K562 (cell line): Measurements from ENCODE around the gene SPRR2A. TPM values are rescaled to one million over a fixed set of nuclear protein-coding genes. Genes with fewer than 3 reads are reported as not detected.

Experiments
- ATAC-seq: fragments of 200-7000 bp; cut with Tn5 transposase; 3 replicates; pipeline ENCODE4 v1.9.1; 2020; ENCODE audit warnings: moderate library complexity
- BruUV-seq: library from RNA; stranded (reverse); fragments of 400-500 nt; replicated peaks from 2 replicates; lab custom pipeline; 2021; lab: Mats Ljungman, UMichigan
- CTCF ChIA-PET: fragments of 300-600 bp; formaldehyde crosslinking; extraction: SDS; loops from one replicate; lab custom pipeline; 2021; ENCODE audit warnings: low intra/inter-chr PET ratio; lab: Yijun Ruan, JAX
- POLR2A ChIA-PET: fragments of 300-600, 350-650 bp; sonication (Branson Sonifier 250); formaldehyde crosslinking; extraction: SDS; loops from one replicate; lab custom pipeline; 2021; ENCODE audit warnings: antibody characterized with exemption, inconsistent platforms; lab: Yijun Ruan, JAX
- DNase-seq, 4 experiments: peaks; one replicate each; pipeline versions ENCODE4 v3.0.0 to v3.0.0-alpha.2; 2011 to 2018; ENCODE audit warnings: low spot score in 3 of 4, mixed read lengths in 3 of 4; ENCODE audit errors: extremely low read depth in 1 of 4
- FAIRE-seq: peaks from 2 replicates; lab custom pipeline; 2011; peaks lifted over from hg19 to GRCh38; lab: Jason Lieb, UNC
- H2AFZ ChIP-seq: 2 replicates; pipeline ENCODE4 v1.6.0; 2011; ENCODE audit warnings: low read depth, low read length, control low read depth, inconsistent platforms
- H3K27ac ChIP-seq: fragments of 200-600 bp; 3 replicates; pipeline ENCODE4 v1.8.0; 2011; ENCODE audit warnings: low read depth, mild to moderate bottlenecking, control low read depth, inconsistent platforms, low read length, moderate library complexity, mixed read lengths; ENCODE audit errors: extremely low read depth
- H3K27me3 ChIP-seq, 2 experiments: fragments of 300-600 bp in 1 of 2; 2 replicates in 1 of 2; 3 replicates in 1 of 2; pipeline versions ENCODE4 v1.6.0 to v1.8.0; 2011; ENCODE audit warnings: inconsistent platforms in 2 of 2, low read length in 2 of 2, mild to moderate bottlenecking in 1 of 2, mixed read lengths in 1 of 2, moderate library complexity in 1 of 2; ENCODE audit not compliant: control insufficient read depth in 2 of 2, insufficient read depth in 2 of 2
- H3K36me3 ChIP-seq: fragments of 300-600 bp; 3 replicates; pipeline ENCODE4 v1.8.0; 2011; ENCODE audit warnings: mild to moderate bottlenecking, low read length, inconsistent platforms; ENCODE audit not compliant: control insufficient read depth, insufficient read depth
- H3K4me1 ChIP-seq, 2 experiments: fragments of 200-600 bp in 1 of 2; replicated peaks in 1 of 2; 2 replicates in 1 of 2; 3 replicates in 1 of 2; pipeline versions ENCODE4 v1.5.1 to v1.8.0; 2011; ENCODE audit warnings: inconsistent platforms in 2 of 2, low read length in 2 of 2, mild to moderate bottlenecking in 1 of 2, mixed read lengths in 1 of 2, moderate library complexity in 1 of 2; ENCODE audit not compliant: control insufficient read depth in 2 of 2, insufficient read depth in 2 of 2
- H3K4me2 ChIP-seq: 2 replicates; pipeline ENCODE4 v1.6.1; 2011; ENCODE audit warnings: low read length, control low read depth, inconsistent platforms, mixed read lengths; ENCODE audit not compliant: insufficient read depth
- H3K4me3 ChIP-seq: fragments of 200-600 bp; sonication (generic), shearing (Covaris generic); 2 replicates; pipeline ENCODE4 v1.5.1; 2016; ENCODE audit warnings: control low read depth, inconsistent platforms
- H3K79me2 ChIP-seq: fragments of 200-600 bp; 3 replicates; pipeline ENCODE4 v1.8.0; 2011; ENCODE audit warnings: low read length, inconsistent platforms; ENCODE audit not compliant: control insufficient read depth, insufficient read depth
- H3K9ac ChIP-seq, 2 experiments: 2 replicates each; pipeline versions ENCODE4 v1.6.0 to v1.6.1; 2011; ENCODE audit warnings: low read depth in 2 of 2, low read length in 2 of 2, control low read depth in 1 of 2, inconsistent platforms in 1 of 2, mild to moderate bottlenecking in 1 of 2, mixed read lengths in 1 of 2; ENCODE audit not compliant: insufficient read depth in 1 of 2
- H3K9me1 ChIP-seq: one replicate; pipeline ENCODE4 v1.6.0; 2011; ENCODE audit warnings: inconsistent platforms, mild to moderate bottlenecking, low read length, moderate library complexity; ENCODE audit not compliant: control insufficient read depth, insufficient read depth
- H3K9me3 ChIP-seq: replicated peaks from 2 replicates; pipeline ENCODE4 v1.5.1; 2011; ENCODE audit warnings: low read depth, low read length, inconsistent platforms; ENCODE audit not compliant: control insufficient read depth, insufficient read depth
- H4K20me1 ChIP-seq: replicated peaks from 2 replicates; pipeline ENCODE4 v1.6.1; 2011; ENCODE audit warnings: low read length, inconsistent platforms, mixed read lengths; ENCODE audit not compliant: control insufficient read depth, insufficient read depth
- BRD4 ChIP-seq: fragments of 200-600 bp; sonication (generic); IDR thresholded peaks from 2 replicates; pipeline ENCODE4 v1.6.1; 2017; ENCODE audit warnings: inconsistent platforms
- CCNT2 ChIP-seq: IDR thresholded peaks from 2 replicates; pipeline ENCODE4 v1.6.1; 2011; ENCODE audit warnings: borderline replicate concordance, low read depth, mild to moderate bottlenecking, moderate library complexity, mixed read lengths, low read length; ENCODE audit not compliant: insufficient read length; ENCODE audit errors: extremely low read depth
- ESRRA ChIP-seq: fragments of 450-650 bp; IDR thresholded peaks from 2 replicates; pipeline ENCODE4 v1.6.1; 2014; ENCODE audit warnings: low read depth, mild to moderate bottlenecking, moderate library complexity, borderline replicate concordance
- EWSR1 ChIP-seq: fragments of 450-650 bp; IDR thresholded peaks from 2 replicates; pipeline ENCODE4 v1.6.1; 2018; ENCODE audit warnings: borderline replicate concordance, mild to moderate bottlenecking, low read depth, moderate library complexity; ENCODE audit not compliant: partially characterized antibody
- L3MBTL2 ChIP-seq: fragments of 450-650 bp; IDR thresholded peaks from 2 replicates; pipeline ENCODE4 v1.6.1; 2016; ENCODE audit warnings: mild to moderate bottlenecking, moderate library complexity
- NCOA6 ChIP-seq: fragments of 450-650 bp; IDR thresholded peaks from 2 replicates; pipeline ENCODE4 v1.6.1; 2017; ENCODE audit warnings: mild to moderate bottlenecking
- ZNF174 ChIP-seq: fragments of 250-450 bp; sonication (Bioruptor Pico); IDR thresholded peaks from 2 replicates; pipeline ENCODE4 v1.4.0; 2020; ENCODE audit warnings: mild to moderate bottlenecking
- ZNF668 ChIP-seq: fragments of 250-450 bp; sonication (Bioruptor Pico); IDR thresholded peaks from 2 replicates; pipeline ENCODE4 v1.8.0; 2022; ENCODE audit warnings: mild to moderate bottlenecking, inconsistent platforms
- in situ Hi-C: fragments of 300-500 bp; cut with MboI; formaldehyde crosslinking; loops from 4 replicates; pipeline ENCODE4 v1.15.0; 2018; ENCODE audit warnings: inconsistent platforms, mixed read lengths
- intact Hi-C: fragments of 100-400 bp; cut with micrococcal nuclease; formaldehyde crosslinking; loops from 2 replicates; pipeline ENCODE4 v1.14.2; 2022
- polyA plus RNA-seq, 8 experiments: library from polyadenylated mRNA; depleted of rRNA in 4 of 8; stranded (reverse) in 5 of 8; unstranded in 3 of 8; fragments of >200 nt; fragmentation: Nextera tagmentation in 2 of 8; fragmentation: Illumina TruSeq in 1 of 8; extraction: Ambion mirVana in 2 of 8; extraction: Trizol in 1 of 8; gene quantifications; 2 replicates each; pipeline versions ENCODE4 v1.2.1 to v1.2.3, GENCODE V29; 2011 to 2014; ENCODE audit warnings: inconsistent platforms in 1 of 8, missing spikeins in 1 of 8
- total RNA-seq, 7 experiments: library from RNA; depleted of rRNA in 6 of 7; stranded (reverse); fragments of >200 nt in 6 of 7; fragmentation: Illumina TruSeq in 2 of 7; extraction: Trizol in 2 of 7; gene quantifications; 2 replicates each; pipeline versions ENCODE4 v1.2.1 to v1.2.3, GENCODE V29; 2011 to 2021; ENCODE audit warnings: low replicate concordance in 1 of 7
- TF ChIP-seq, protein P1 (sequence below): sonication (generic); formaldehyde crosslinking; IDR thresholded peaks from 2 replicates; pipeline ENCODE4 v1.8.0; 2022; ENCODE audit warnings: mild to moderate bottlenecking, missing genetic modification reagents
- TF ChIP-seq, protein P2 (sequence below): fragments of 450-650 bp; IDR thresholded peaks from 2 replicates; pipeline ENCODE4 v1.6.1; 2016; ENCODE audit warnings: borderline replicate concordance
- TF ChIP-seq, protein P3 (sequence below): fragments of 450-650 bp; formaldehyde crosslinking; IDR thresholded peaks from 2 replicates; pipeline ENCODE4 v1.4.0; 2020; ENCODE audit warnings: mild to moderate bottlenecking

Gene SPRR2A
- total and polyA plus RNA-seq, 9 of the 15 experiments (the other 6 are each of a cell fraction or from before 2014, with no cell fraction given): 0.17 TPM; not detected in 8

DNA sequence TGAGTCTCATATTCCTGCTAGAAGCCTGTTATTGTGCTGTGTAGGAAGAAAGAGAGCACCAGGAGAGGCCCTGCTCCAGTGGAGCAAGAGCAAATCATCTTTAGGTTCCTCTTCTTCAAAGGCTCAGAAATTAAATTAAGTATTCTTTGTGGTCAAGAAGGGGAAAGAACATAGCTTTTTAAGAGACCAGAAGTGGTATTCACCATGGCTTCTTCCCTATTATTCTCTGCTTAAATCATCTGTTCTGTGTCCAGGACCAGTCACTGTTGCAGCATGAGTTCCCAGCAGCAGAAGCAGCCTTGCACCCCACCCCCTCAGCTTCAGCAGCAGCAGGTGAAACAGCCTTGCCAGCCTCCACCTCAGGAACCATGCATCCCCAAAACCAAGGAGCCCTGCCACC is 25.2 kb downstream of the SPRR2A start:
- Histone ChIP-seq H3K9me3 (no peaks in the 10 kb centered on the region), H4K20me1 (no peaks in the 10 kb centered on the region), H3K4me1 (no peaks in the 10 kb centered on the region), H3K79me2 (no peaks in the 10 kb centered on the region), H3K4me3 (no peak overlapping the region), H3K9me1 (no peaks in the 10 kb centered on the region), H2AFZ (no peak overlapping the region), H3K27me3 (no peaks in the 10 kb centered on the region), H3K36me3 (no peaks in the 10 kb centered on the region), H3K4me2 (no peak overlapping the region), H3K27ac (no peak overlapping the region), H3K9ac (no peak overlapping the region)
- ChIA-PET CTCF (interaction anchor here (0.6 kb wide), 1 partner anchor 149 kb away, joined by 3 read pairs; no protein-coding TSS in a partner anchor), POLR2A (no interaction called here)
- FAIRE-seq (no peak), ATAC-seq (no peak), DNase-seq (no peak)
- intact Hi-C loops (loop anchor here (2.0 kb wide), 2 partner anchors 71 to 161 kb away; no protein-coding TSS in a partner anchor), in situ Hi-C loops (no loop called here)
- TF ChIP-seq NCOA6 (no peak), EWSR1 (no peak), L3MBTL2 (no peak), BRD4 (no peak), ZNF174 (CRISPR knock-in tag) (no peak), ESRRA (no peak), ZNF668 (CRISPR knock-in tag) (no peak), CCNT2 (no peak)
- TF ChIP-seq, protein P1, sequence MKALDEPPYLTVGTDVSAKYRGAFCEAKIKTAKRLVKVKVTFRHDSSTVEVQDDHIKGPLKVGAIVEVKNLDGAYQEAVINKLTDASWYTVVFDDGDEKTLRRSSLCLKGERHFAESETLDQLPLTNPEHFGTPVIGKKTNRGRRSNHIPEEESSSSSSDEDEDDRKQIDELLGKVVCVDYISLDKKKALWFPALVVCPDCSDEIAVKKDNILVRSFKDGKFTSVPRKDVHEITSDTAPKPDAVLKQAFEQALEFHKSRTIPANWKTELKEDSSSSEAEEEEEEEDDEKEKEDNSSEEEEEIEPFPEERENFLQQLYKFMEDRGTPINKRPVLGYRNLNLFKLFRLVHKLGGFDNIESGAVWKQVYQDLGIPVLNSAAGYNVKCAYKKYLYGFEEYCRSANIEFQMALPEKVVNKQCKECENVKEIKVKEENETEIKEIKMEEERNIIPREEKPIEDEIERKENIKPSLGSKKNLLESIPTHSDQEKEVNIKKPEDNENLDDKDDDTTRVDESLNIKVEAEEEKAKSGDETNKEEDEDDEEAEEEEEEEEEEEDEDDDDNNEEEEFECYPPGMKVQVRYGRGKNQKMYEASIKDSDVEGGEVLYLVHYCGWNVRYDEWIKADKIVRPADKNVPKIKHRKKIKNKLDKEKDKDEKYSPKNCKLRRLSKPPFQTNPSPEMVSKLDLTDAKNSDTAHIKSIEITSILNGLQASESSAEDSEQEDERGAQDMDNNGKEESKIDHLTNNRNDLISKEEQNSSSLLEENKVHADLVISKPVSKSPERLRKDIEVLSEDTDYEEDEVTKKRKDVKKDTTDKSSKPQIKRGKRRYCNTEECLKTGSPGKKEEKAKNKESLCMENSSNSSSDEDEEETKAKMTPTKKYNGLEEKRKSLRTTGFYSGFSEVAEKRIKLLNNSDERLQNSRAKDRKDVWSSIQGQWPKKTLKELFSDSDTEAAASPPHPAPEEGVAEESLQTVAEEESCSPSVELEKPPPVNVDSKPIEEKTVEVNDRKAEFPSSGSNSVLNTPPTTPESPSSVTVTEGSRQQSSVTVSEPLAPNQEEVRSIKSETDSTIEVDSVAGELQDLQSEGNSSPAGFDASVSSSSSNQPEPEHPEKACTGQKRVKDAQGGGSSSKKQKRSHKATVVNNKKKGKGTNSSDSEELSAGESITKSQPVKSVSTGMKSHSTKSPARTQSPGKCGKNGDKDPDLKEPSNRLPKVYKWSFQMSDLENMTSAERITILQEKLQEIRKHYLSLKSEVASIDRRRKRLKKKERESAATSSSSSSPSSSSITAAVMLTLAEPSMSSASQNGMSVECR (CRISPR knock-in tag): no peak
- TF ChIP-seq, protein P2, sequence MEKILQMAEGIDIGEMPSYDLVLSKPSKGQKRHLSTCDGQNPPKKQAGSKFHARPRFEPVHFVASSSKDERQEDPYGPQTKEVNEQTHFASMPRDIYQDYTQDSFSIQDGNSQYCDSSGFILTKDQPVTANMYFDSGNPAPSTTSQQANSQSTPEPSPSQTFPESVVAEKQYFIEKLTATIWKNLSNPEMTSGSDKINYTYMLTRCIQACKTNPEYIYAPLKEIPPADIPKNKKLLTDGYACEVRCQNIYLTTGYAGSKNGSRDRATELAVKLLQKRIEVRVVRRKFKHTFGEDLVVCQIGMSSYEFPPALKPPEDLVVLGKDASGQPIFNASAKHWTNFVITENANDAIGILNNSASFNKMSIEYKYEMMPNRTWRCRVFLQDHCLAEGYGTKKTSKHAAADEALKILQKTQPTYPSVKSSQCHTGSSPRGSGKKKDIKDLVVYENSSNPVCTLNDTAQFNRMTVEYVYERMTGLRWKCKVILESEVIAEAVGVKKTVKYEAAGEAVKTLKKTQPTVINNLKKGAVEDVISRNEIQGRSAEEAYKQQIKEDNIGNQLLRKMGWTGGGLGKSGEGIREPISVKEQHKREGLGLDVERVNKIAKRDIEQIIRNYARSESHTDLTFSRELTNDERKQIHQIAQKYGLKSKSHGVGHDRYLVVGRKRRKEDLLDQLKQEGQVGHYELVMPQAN: no peak
- TF ChIP-seq, protein P3, sequence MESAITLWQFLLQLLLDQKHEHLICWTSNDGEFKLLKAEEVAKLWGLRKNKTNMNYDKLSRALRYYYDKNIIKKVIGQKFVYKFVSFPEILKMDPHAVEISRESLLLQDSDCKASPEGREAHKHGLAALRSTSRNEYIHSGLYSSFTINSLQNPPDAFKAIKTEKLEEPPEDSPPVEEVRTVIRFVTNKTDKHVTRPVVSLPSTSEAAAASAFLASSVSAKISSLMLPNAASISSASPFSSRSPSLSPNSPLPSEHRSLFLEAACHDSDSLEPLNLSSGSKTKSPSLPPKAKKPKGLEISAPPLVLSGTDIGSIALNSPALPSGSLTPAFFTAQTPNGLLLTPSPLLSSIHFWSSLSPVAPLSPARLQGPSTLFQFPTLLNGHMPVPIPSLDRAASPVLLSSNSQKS (CRISPR knock-in tag): no peak
- BruUV-seq: no TSS peak
